Neural crest cell (in vitro differentiated cells): ENCODE results near the gene WDFY3. TPM values are rescaled to one million over a fixed set of nuclear protein-coding genes. Genes with fewer than 3 reads are reported as not detected.

Experiments
- DNase-seq: peaks from one replicate; pipeline ENCODE4 v3.0.0; 2021; ENCODE audit warnings: low read depth, mixed read lengths, low spot score
- H3K27ac Mint-ChIP-seq: one replicate; pipeline ENCODE4 v1.8.0; 2021; ENCODE audit warnings: mild to moderate bottlenecking, mixed read lengths; ENCODE audit not compliant: unreplicated experiment
- H3K27me3 Mint-ChIP-seq: 2 replicates; pipeline ENCODE4 v1.8.0; 2021; ENCODE audit warnings: low read depth, mild to moderate bottlenecking, mixed read lengths
- H3K36me3 Mint-ChIP-seq: 2 replicates; pipeline ENCODE4 v1.8.0; 2021; ENCODE audit warnings: low read depth, mild to moderate bottlenecking, mixed read lengths
- H3K4me1 Mint-ChIP-seq: 2 replicates; pipeline ENCODE4 v1.8.0; 2021; ENCODE audit warnings: mixed read lengths
- H3K4me3 Mint-ChIP-seq: one replicate; pipeline ENCODE4 v1.8.0; 2021; ENCODE audit warnings: mild to moderate bottlenecking, mixed read lengths
- H3K9me3 Mint-ChIP-seq: 2 replicates; pipeline ENCODE4 v1.8.0; 2021; ENCODE audit warnings: mixed read lengths
- total RNA-seq: library from RNA; stranded (reverse); gene quantifications from 2 replicates; pipeline ENCODE4 v1.2.1, GENCODE V29; 2021
- TF ChIP-seq, protein P1 (sequence below): fragments of 200-600 bp; sonication (generic); conservative IDR thresholded peaks from 2 replicates; pipeline ENCODE4 v1.5.0; 2021; ENCODE audit warnings: antibody characterized with exemption, mild to moderate bottlenecking

WDFY3 gene
- total RNA-seq, 1 donor from 2014 or later = 53.5 TPM

DNA sequence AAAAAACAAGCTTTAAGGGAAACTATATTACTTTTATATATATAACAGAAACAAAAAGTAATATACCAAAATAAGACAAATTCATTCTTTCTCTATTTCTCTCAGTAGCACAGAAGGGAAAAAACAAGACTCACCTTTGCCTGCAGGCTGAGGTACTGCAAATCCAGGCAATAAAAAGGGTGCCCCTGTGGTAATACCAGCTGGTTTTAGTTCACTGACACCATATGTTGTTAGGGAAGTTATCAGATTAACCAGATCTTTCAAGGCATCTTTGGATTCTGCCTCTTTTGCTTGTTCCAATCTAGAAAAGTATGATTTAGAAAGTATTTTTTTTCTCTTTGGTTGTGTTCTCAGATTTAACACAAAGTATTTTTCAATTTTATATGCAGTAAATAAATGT lies 139.8 kb downstream of the WDFY3 start:
- TF ChIP-seq, protein P1, sequence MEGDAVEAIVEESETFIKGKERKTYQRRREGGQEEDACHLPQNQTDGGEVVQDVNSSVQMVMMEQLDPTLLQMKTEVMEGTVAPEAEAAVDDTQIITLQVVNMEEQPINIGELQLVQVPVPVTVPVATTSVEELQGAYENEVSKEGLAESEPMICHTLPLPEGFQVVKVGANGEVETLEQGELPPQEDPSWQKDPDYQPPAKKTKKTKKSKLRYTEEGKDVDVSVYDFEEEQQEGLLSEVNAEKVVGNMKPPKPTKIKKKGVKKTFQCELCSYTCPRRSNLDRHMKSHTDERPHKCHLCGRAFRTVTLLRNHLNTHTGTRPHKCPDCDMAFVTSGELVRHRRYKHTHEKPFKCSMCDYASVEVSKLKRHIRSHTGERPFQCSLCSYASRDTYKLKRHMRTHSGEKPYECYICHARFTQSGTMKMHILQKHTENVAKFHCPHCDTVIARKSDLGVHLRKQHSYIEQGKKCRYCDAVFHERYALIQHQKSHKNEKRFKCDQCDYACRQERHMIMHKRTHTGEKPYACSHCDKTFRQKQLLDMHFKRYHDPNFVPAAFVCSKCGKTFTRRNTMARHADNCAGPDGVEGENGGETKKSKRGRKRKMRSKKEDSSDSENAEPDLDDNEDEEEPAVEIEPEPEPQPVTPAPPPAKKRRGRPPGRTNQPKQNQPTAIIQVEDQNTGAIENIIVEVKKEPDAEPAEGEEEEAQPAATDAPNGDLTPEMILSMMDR = no peak
- Mint-ChIP-seq H3K9me3 (no peaks in the 10 kb centered on the region), H3K4me1 (no peaks in the 10 kb centered on the region), H3K27me3 (no peaks in the 10 kb centered on the region), H3K4me3 (no peak overlapping the region), H3K36me3 (peaks cover 8% of the 10 kb centered on the region), H3K27ac (no peak overlapping the region)
- no peak for DNase-seq

DNA sequence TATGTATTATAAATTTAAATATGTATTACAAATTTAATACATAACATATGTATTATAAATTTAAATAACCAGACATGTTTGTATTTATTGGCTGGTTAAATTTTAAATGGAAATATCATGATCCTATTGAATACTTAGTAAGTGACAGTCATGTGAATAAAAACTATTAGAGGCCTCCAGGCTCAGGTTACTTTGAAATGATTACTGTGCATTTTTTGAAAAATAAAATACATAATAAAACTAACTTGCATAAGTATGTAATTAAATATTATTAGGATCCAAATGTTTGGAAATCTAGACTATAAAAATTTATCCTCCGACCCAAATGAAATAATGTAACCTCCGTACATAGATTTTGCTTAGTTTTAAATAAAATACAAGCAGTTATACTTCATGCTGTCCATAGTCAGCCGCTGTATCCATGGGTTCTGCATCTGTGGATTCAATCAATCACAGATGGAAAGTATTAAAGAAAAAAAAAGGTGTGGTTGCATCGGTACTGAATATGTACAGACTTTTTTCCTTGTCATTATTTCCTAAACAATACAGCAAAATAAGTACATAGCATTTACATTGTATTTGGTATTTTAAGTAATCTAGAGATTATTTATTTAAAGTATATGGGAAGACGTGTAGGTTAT lies 140.7 kb downstream of the WDFY3 start:
- no peak overlapping the region for H3K27ac Mint-ChIP-seq
- no peaks in the 10 kb centered on the region for H3K9me3 Mint-ChIP-seq
- no peaks in the 10 kb centered on the region for H3K4me1 Mint-ChIP-seq

DNA sequence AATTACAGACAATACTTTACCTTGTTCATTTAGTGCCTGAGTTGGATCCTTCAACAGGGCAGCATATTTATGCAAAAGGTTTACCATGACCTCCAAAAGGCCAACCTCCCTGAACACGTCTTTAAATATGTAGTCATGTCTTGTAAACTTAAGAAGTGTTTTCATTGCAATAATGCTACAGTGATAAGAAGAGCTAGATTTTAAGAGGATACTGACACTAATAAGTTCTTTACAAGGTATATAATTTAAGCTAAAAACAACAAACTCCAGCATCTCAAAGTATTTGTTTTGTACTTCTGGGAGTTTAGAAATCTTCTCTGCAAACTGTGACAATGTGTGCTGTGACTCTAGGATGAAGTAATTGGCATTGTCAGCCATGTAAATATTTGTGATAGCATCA lies 145.4 kb downstream of the WDFY3 start:
- H3K9me3 Mint-ChIP-seq = no peaks in the 10 kb centered on the region
- no peaks in the 10 kb centered on the region for H3K4me1 Mint-ChIP-seq
- H3K36me3 Mint-ChIP-seq = no peaks in the 10 kb centered on the region
- H3K27ac Mint-ChIP-seq = no peak overlapping the region
- no peak overlapping the region for H3K4me3 Mint-ChIP-seq
- TF ChIP-seq, protein P1 = no peak
- no peaks in the 10 kb centered on the region for H3K27me3 Mint-ChIP-seq
- DNase-seq = no peak

More for the DNA sequence above, 140.7 kb downstream of the WDFY3 start:
- DNase-seq = no peak
- peaks cover 8% of the 10 kb centered on the region for H3K36me3 Mint-ChIP-seq
- H3K27me3 Mint-ChIP-seq = no peaks in the 10 kb centered on the region
- no peak overlapping the region for H3K4me3 Mint-ChIP-seq
- TF ChIP-seq, protein P1 = no peak

DNA sequence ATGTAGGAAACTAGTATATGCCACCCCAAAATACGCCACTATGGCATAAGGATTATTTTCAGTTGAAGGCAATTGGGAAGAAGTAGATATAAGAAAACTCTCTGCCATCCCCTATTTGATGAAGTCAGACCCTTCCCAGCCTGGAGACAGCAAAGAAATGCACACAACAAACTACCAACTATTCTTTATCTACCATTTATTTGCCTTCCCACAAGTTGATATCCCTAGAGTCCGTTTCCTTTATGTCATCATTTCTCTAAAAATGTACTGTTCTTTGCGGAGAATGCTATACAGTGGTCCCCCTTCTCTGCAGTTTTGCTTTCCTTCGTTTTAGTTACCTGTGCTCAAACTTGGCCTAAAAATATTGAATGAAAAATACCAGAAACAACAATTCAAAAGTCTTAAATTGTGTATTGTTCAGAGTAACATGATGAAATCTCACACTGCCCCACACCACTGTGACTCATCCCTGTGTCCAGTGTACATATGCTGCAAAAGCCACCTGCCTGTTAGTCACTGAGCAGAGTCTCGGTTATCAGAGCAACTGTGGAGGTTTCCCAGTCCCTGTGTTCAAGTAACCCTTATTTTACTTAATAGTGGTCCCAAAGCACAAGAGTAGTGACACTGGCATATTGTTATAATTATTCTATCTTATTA lies 152.3 kb downstream of the WDFY3 start:
- H3K9me3 Mint-ChIP-seq = no peaks in the 10 kb centered on the region
- no peak overlapping the region for H3K4me3 Mint-ChIP-seq
- H3K27me3 Mint-ChIP-seq = no peaks in the 10 kb centered on the region
- H3K27ac Mint-ChIP-seq = no peak overlapping the region
- peaks cover 3% of the 10 kb centered on the region for H3K36me3 Mint-ChIP-seq
- DNase-seq = no peak
- no peaks in the 10 kb centered on the region for H3K4me1 Mint-ChIP-seq
- TF ChIP-seq, protein P1 = no peak

DNA sequence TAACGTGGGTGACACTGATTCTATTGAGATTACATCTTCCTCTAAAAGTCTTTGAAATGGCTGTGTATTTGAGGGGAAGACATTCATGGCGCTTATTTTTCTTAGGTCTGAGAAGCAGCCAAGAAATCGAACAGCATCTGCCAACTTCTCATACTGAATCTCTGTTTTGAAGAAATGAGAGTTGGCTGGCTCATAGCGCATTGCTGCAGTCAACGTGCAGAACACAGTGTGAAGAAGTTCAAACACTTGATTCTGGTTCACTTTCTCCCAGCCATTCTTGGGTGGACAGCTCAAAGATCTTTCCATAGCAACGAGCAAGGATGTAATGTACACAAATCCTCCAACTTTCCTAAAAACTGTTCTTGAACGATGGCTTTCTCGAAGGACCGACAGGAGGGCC lies 156.5 kb downstream of the WDFY3 start:
- TF ChIP-seq, protein P1 = no peak
- Mint-ChIP-seq H3K27me3 (no peaks in the 10 kb centered on the region), H3K4me3 (no peak overlapping the region), H3K4me1 (no peaks in the 10 kb centered on the region), H3K36me3 (peaks cover 3% of the 10 kb centered on the region), H3K9me3 (no peaks in the 10 kb centered on the region), H3K27ac (no peak overlapping the region)
- no peak for DNase-seq
